A375 (cell line): ENCODE results near the gene DGCR6L. TPM values are rescaled to one million over a fixed set of nuclear protein-coding genes. Genes with fewer than 3 reads are reported as not detected.

Experiments used
- total RNA-seq: library from RNA; depleted of rRNA; stranded (reverse); fragments of >200 nt; shearing (Covaris generic); gene quantifications from 2 replicates; pipeline ENCODE4 v1.2.3, GENCODE V29; 2014; rRNA removed

DGCR6L gene
- 41.2 and 48.0 TPM in 2 replicates for total RNA-seq

DNA sequence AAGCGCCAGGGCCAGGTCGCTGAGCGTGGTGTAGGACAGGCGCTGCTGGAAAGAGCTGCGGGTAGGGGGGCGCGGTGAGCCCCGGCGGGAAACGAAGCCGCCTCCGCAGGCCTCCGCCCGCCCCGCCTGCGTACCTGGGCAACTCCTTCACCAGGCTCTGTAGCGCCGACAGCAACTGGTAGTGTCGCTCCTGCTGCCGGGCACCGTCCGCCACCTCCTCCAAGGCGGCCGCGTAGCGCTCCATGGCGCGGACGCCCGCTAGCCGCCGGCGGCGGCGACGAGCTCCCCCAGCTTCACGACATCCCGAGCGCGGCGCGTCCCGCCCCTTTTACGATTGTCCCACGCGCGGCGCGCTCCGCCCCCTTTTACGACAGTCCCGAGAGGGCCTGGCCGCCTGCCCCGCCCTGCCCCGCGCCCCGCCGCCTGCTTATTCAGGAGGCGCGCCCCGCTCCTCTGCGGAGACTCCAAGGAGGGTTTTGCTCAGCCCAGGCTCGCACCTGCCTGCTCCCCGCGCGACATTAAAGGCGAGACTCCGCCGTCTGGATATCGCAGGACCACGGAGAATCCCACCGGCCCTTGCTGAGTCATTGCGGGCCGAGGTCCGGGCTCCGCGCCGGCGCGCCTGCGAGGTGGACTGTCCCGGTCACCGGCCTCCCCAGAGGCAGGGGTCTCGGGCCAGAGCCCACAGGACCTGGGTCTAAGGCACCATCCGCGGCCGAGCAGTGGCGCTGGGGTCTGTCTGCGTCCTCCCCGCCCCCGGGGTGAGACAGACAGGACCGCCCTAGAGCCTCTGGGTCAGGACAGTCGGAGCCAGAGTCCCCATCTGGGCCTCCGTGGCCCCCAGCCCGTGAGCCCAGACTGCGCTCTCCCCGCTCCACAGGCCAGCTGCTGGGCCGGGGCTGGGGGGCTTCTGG is at the start of gene DGCR6L:
DGCR6L (minus strand) TSS at position 316 of the 914 bp plus-strand sequence; CDS start at position 244, 72 bp downstream.

DNA sequence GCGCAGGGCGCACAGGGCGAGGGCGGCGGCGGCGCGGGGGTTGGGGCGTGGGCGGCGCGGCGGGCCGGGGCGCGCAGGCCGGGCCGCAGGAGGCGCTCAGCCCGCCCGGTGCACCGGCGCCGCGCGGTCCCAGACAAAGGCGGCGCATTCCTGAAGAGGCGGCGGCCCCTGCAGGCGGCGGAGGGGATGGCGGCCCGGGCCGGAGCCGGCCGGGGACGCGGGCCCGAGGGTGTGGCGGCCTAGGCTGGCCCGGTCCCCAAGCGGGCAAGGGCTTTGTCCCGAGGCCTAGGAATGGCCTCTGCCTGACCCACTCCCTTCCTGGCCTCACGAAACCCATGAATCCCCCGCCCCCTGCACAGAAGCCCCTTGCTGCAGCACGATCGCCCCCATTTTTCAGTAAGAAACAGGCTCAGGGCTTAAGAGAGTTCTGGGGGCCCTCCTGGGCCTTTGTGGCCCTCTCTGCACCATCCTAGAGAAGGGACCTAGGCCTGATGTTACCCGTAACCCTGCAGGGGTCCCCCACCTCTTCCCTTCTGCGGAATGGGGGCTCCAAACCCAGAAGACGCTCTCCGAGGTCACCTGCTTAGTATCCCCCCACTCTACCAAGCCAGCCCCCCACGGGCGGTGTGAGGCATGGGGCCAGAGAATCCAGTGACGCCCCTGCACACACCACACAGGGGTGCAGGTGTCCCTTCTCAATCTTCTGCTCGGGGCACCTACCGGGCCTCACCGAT is 51.4 kb downstream of the DGCR6L start, which contains the start of gene RTN4R:
RTN4R (minus strand) TSS at position 40 of the 734 bp plus-strand sequence. CDS start 226 bp downstream, outside the sequence.

Other genes starting within 250 kb of the DGCR6L start
- 29.8 and 39.3 TPM in 2 replicates for gene DGCR8, start 239.8 kb downstream of the DGCR6L start, total RNA-seq
- 393 and 406 TPM in 2 replicates for gene RANBP1, start 204.0 kb downstream of the DGCR6L start, total RNA-seq
- 60.0 and 84.0 TPM in 2 replicates for gene TRMT2A, start 202.8 kb downstream of the DGCR6L start, total RNA-seq
- 7.3 and 7.7 TPM in 2 replicates for gene ZDHHC8, start 188.3 kb downstream of the DGCR6L start, total RNA-seq
- gene CCDC188, start 169.0 kb downstream of the DGCR6L start, total RNA-seq: 3.2 and 3.3 TPM in 2 replicates
- 1.2 and 1.9 TPM in 2 replicates for gene RTN4R, start 51.7 kb downstream of the DGCR6L start, total RNA-seq
- 9.0 and 14.7 TPM in 2 replicates for gene ZNF74, start 74.1 kb upstream of the DGCR6L start, total RNA-seq
- 5.0 and 6.7 TPM in 2 replicates for gene SCARF2, start 117.8 kb upstream of the DGCR6L start, total RNA-seq
- gene KLHL22, start 175.7 kb upstream of the DGCR6L start, total RNA-seq: 7.3 and 12.3 TPM in 2 replicates
- 43.2 and 43.8 TPM in 2 replicates for gene MED15, start 187.6 kb upstream of the DGCR6L start, total RNA-seq